HepG2 (cell line): ENCODE measurements around the gene KMT2B. TPM values are rescaled to one million over a fixed set of nuclear protein-coding genes. Genes with fewer than 3 reads are reported as not detected.
A peak's percentile ranks its signal among the peaks of the same experiment; 100 is the strongest.

ENCODE experiments used
- ASH2L ChIP-seq: fragments of 300-600, 200-600 bp; sonication (generic); IDR thresholded peaks from 2 replicates; pipeline ENCODE4 v1.7.0; 2017; ENCODE audit warnings: low read depth, mild to moderate bottlenecking, moderate library complexity, mixed read lengths, low read length; ENCODE audit not compliant: insufficient read length
- ATF1 ChIP-seq: IDR thresholded peaks from 2 replicates; pipeline ENCODE4 v1.6.1; 2016; ENCODE audit warnings: mild to moderate bottlenecking, control low read depth
- FOXK2 ChIP-seq: fragments of 450-650 bp; IDR thresholded peaks from 2 replicates; pipeline ENCODE4 v1.6.1; 2016
- GPBP1L1 ChIP-seq: sonication (generic); formaldehyde crosslinking; IDR thresholded peaks from 2 replicates; pipeline ENCODE4 v1.5.0; 2020; ENCODE audit warnings: mild to moderate bottlenecking, missing genetic modification reagents
- HNRNPUL1 ChIP-seq: fragments of 200-400 bp; formaldehyde crosslinking; IDR thresholded peaks from 2 replicates; pipeline ENCODE4 v1.6.1; 2017; ENCODE audit warnings: low read depth, mild to moderate bottlenecking, low read length, moderate library complexity
- KLF16 ChIP-seq, 2 experiments: sonication (generic) in 1 of 2; formaldehyde crosslinking in 1 of 2; IDR thresholded peaks; 2 replicates each; pipeline versions ENCODE4 v1.6.1 to v1.8.0; 2016 to 2023; ENCODE audit warnings: missing genetic modification reagents in 2 of 2, missing compliant biosample characterization in 1 of 2
- NFAT5 ChIP-seq: sonication (generic); formaldehyde crosslinking; IDR thresholded peaks from 2 replicates; pipeline ENCODE4 v1.4.0; 2020; ENCODE audit warnings: missing genetic modification reagents
- NFE2L1 ChIP-seq: sonication (generic); formaldehyde crosslinking; IDR thresholded peaks from 2 replicates; pipeline ENCODE4 v1.4.0; 2020; ENCODE audit warnings: missing genetic modification reagents, mild to moderate bottlenecking, borderline replicate concordance
- SP2 ChIP-seq: sonication (generic); formaldehyde crosslinking; IDR thresholded peaks from 2 replicates; pipeline ENCODE4 v1.5.1; 2020; ENCODE audit warnings: mild to moderate bottlenecking, missing genetic modification reagents
- ZNF232 ChIP-seq: sonication (generic); formaldehyde crosslinking; IDR thresholded peaks from 2 replicates; pipeline ENCODE4 v1.4.0; 2020; ENCODE audit warnings: missing genetic modification reagents, borderline replicate concordance
- ZNF567 ChIP-seq: sonication (generic); formaldehyde crosslinking; IDR thresholded peaks from 2 replicates; pipeline ENCODE4 v1.8.1; 2023; ENCODE audit warnings: mild to moderate bottlenecking, missing genetic modification reagents, borderline replicate concordance
- polyA plus RNA-seq, 8 experiments: library from polyadenylated mRNA; depleted of rRNA in 3 of 8; stranded (reverse) in 7 of 8; unstranded in 1 of 8; fragments of >200 nt; fragmentation: Illumina TruSeq in 4 of 8; extraction: Trizol in 4 of 8; gene quantifications; 2 replicates each; pipeline versions ENCODE4 v1.2.1 to v1.2.3, GENCODE V29; 2011 to 2016; ENCODE audit warnings: low read depth in 4 of 8, missing spikeins in 1 of 8, mixed read lengths in 1 of 8; ENCODE audit not compliant: insufficient read depth in 1 of 8
- total RNA-seq, 5 experiments: library from RNA; depleted of rRNA; stranded (reverse); fragments of >200 nt; fragmentation: Illumina TruSeq; extraction: Trizol; gene quantifications; 2 replicates each; pipeline ENCODE4 v1.2.3, GENCODE V29; 2016; ENCODE audit warnings: low read depth in 1 of 5
- TF ChIP-seq, protein P1 (sequence below), 2 experiments: IDR thresholded peaks; 2 replicates each; pipeline ENCODE4 v1.6.1; 2011 to 2012; ENCODE audit warnings: low read length in 2 of 2, borderline replicate concordance in 1 of 2, low read depth in 1 of 2, mild to moderate bottlenecking in 1 of 2, moderate library complexity in 1 of 2
- TF ChIP-seq, protein P2 (sequence below): sonication (generic); formaldehyde crosslinking; IDR thresholded peaks from 2 replicates; pipeline ENCODE4 v1.4.0; 2020; ENCODE audit warnings: mild to moderate bottlenecking, missing genetic modification reagents
- TF ChIP-seq, protein P3 (sequence below): sonication (generic); formaldehyde crosslinking; IDR thresholded peaks from 2 replicates; pipeline ENCODE4 v1.5.0; 2020; ENCODE audit warnings: missing genetic modification reagents, mild to moderate bottlenecking, borderline replicate concordance

The KMT2B gene
- total and polyA plus RNA-seq, 2 of the 13 experiments (the other 11 are each of a cell fraction or from before 2014, with no cell fraction given): 6.2 to 16.9 TPM

DNA sequence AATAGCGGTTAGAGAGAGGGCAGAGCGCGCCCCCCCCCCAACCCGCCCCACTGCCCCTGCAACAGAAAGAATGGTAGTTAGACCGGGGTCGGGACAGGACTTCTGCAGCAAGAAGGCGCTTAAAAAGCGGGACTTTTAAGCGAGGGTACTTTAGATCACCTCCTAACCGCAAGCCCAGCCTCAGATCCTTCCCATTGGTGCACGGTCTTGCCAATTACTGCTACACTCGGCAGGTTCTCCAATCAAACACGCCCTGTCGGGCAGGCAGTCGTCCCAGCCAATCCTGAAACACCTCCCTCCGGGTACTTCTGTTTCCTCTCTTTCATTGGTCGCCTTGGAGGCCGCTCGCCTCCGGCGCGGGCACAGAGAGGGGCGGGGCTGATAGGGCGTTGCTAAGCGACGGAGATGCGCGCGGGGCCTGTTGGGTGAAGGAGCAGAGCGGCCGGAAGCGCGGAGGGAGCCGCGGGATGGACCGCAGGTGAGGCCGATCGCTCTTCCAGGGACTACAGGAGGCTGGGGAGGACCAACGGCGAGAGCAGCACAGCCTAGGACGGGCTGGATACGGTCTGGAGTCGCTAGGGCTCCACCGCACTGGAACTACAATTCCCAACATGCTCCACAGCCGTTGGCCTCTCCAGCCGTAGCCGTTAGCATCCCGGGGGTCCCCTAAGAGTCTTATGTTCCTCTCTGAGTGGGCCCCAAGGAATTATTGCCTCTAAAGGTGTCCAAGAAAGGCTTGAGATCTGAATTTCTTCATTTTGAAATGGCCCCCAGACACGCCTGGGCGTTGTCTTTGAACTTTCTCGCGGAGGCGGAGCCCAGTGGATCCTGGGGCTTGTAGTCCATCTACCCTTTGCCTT, 40.2 kb downstream of the KMT2B start, which contains the start of gene PROSER3 (continued):
- TF ChIP-seq, protein P1, sequence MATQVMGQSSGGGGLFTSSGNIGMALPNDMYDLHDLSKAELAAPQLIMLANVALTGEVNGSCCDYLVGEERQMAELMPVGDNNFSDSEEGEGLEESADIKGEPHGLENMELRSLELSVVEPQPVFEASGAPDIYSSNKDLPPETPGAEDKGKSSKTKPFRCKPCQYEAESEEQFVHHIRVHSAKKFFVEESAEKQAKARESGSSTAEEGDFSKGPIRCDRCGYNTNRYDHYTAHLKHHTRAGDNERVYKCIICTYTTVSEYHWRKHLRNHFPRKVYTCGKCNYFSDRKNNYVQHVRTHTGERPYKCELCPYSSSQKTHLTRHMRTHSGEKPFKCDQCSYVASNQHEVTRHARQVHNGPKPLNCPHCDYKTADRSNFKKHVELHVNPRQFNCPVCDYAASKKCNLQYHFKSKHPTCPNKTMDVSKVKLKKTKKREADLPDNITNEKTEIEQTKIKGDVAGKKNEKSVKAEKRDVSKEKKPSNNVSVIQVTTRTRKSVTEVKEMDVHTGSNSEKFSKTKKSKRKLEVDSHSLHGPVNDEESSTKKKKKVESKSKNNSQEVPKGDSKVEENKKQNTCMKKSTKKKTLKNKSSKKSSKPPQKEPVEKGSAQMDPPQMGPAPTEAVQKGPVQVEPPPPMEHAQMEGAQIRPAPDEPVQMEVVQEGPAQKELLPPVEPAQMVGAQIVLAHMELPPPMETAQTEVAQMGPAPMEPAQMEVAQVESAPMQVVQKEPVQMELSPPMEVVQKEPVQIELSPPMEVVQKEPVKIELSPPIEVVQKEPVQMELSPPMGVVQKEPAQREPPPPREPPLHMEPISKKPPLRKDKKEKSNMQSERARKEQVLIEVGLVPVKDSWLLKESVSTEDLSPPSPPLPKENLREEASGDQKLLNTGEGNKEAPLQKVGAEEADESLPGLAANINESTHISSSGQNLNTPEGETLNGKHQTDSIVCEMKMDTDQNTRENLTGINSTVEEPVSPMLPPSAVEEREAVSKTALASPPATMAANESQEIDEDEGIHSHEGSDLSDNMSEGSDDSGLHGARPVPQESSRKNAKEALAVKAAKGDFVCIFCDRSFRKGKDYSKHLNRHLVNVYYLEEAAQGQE (IDR thresholded peaks at IDR 0.05; ENCODE audit: borderline replicate concordance in 1 of 2, low read depth in 1 of 2, low read length in 2 of 2): no peak
- no peak for TF ChIP-seq KLF16 (CRISPR knock-in tag; IDR thresholded peaks at IDR 0.05)
- TF ChIP-seq, protein P2, sequence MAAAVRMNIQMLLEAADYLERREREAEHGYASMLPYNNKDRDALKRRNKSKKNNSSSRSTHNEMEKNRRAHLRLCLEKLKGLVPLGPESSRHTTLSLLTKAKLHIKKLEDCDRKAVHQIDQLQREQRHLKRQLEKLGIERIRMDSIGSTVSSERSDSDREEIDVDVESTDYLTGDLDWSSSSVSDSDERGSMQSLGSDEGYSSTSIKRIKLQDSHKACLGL (CRISPR knock-in tag): no peak
- peak; percentile 88; the same call in 1 of the 2 replicates for TF ChIP-seq ZNF567
- 0 out of 2 replicates have a peak, but pooled peaks have one; percentile 65 for TF ChIP-seq NFAT5 (CRISPR knock-in tag)
- peak; percentile 66 for TF ChIP-seq ATF1 (CRISPR knock-in tag)
- no peak for TF ChIP-seq GPBP1L1 (CRISPR knock-in tag)
- peak; percentile 55 for TF ChIP-seq ASH2L
- TF ChIP-seq NFE2L1: no peak; the same call in 1 of the 2 replicates
- TF ChIP-seq, protein P3, sequence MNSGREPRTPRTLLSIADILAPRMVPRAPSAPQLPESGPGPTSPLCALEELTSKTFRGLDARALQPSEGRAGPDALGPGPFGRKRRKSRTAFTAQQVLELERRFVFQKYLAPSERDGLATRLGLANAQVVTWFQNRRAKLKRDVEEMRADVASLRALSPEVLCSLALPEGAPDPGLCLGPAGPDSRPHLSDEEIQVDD (CRISPR knock-in tag): no peak
- TF ChIP-seq FOXK2: no peak
- no peak for TF ChIP-seq HNRNPUL1
- peak; percentile 80; the same call in 1 of the 2 replicates for TF ChIP-seq ZNF232 (CRISPR knock-in tag)
- TF ChIP-seq SP2 (CRISPR knock-in tag): peak; percentile 97
